K562 (cell line): ENCODE data around the gene L3MBTL3. TPM values are rescaled to one million over a fixed set of nuclear protein-coding genes. Genes with fewer than 3 reads are reported as not detected.

Experiments
- ATAC-seq: fragments of 200-7000 bp; cut with Tn5 transposase; 3 replicates; pipeline ENCODE4 v1.9.1; 2020; ENCODE audit warnings: moderate library complexity
- BruUV-seq: library from RNA; stranded (reverse); fragments of 400-500 nt; replicated peaks from 2 replicates; lab custom pipeline; 2021; lab: Mats Ljungman, UMichigan
- CTCF ChIA-PET: fragments of 300-600 bp; formaldehyde crosslinking; extraction: SDS; loops from one replicate; lab custom pipeline; 2021; ENCODE audit warnings: low intra/inter-chr PET ratio; lab: Yijun Ruan, JAX
- POLR2A ChIA-PET: fragments of 300-600, 350-650 bp; sonication (Branson Sonifier 250); formaldehyde crosslinking; extraction: SDS; loops from one replicate; lab custom pipeline; 2021; ENCODE audit warnings: antibody characterized with exemption, inconsistent platforms; lab: Yijun Ruan, JAX
- DNase-seq, 4 experiments: peaks; one replicate each; pipeline versions ENCODE4 v3.0.0 to v3.0.0-alpha.2; 2011 to 2018; ENCODE audit warnings: low spot score in 3 of 4, mixed read lengths in 3 of 4; ENCODE audit errors: extremely low read depth in 1 of 4
- FAIRE-seq: peaks from 2 replicates; lab custom pipeline; 2011; peaks lifted over from hg19 to GRCh38; lab: Jason Lieb, UNC
- H2AFZ ChIP-seq: 2 replicates; pipeline ENCODE4 v1.6.0; 2011; ENCODE audit warnings: low read depth, low read length, control low read depth, inconsistent platforms
- H3K27ac ChIP-seq: fragments of 200-600 bp; 3 replicates; pipeline ENCODE4 v1.8.0; 2011; ENCODE audit warnings: low read depth, mild to moderate bottlenecking, control low read depth, inconsistent platforms, low read length, moderate library complexity, mixed read lengths; ENCODE audit errors: extremely low read depth
- H3K27me3 ChIP-seq, 2 experiments: fragments of 300-600 bp in 1 of 2; 2 replicates in 1 of 2; 3 replicates in 1 of 2; pipeline versions ENCODE4 v1.6.0 to v1.8.0; 2011; ENCODE audit warnings: inconsistent platforms in 2 of 2, low read length in 2 of 2, mild to moderate bottlenecking in 1 of 2, mixed read lengths in 1 of 2, moderate library complexity in 1 of 2; ENCODE audit not compliant: control insufficient read depth in 2 of 2, insufficient read depth in 2 of 2
- H3K36me3 ChIP-seq: fragments of 300-600 bp; 3 replicates; pipeline ENCODE4 v1.8.0; 2011; ENCODE audit warnings: mild to moderate bottlenecking, low read length, inconsistent platforms; ENCODE audit not compliant: control insufficient read depth, insufficient read depth
- H3K4me1 ChIP-seq, 2 experiments: fragments of 200-600 bp in 1 of 2; replicated peaks in 1 of 2; 2 replicates in 1 of 2; 3 replicates in 1 of 2; pipeline versions ENCODE4 v1.5.1 to v1.8.0; 2011; ENCODE audit warnings: inconsistent platforms in 2 of 2, low read length in 2 of 2, mild to moderate bottlenecking in 1 of 2, mixed read lengths in 1 of 2, moderate library complexity in 1 of 2; ENCODE audit not compliant: control insufficient read depth in 2 of 2, insufficient read depth in 2 of 2
- H3K4me2 ChIP-seq: 2 replicates; pipeline ENCODE4 v1.6.1; 2011; ENCODE audit warnings: low read length, control low read depth, inconsistent platforms, mixed read lengths; ENCODE audit not compliant: insufficient read depth
- H3K4me3 ChIP-seq: fragments of 200-600 bp; sonication (generic), shearing (Covaris generic); 2 replicates; pipeline ENCODE4 v1.5.1; 2016; ENCODE audit warnings: control low read depth, inconsistent platforms
- H3K79me2 ChIP-seq: fragments of 200-600 bp; 3 replicates; pipeline ENCODE4 v1.8.0; 2011; ENCODE audit warnings: low read length, inconsistent platforms; ENCODE audit not compliant: control insufficient read depth, insufficient read depth
- H3K9ac ChIP-seq, 2 experiments: 2 replicates each; pipeline versions ENCODE4 v1.6.0 to v1.6.1; 2011; ENCODE audit warnings: low read depth in 2 of 2, low read length in 2 of 2, control low read depth in 1 of 2, inconsistent platforms in 1 of 2, mild to moderate bottlenecking in 1 of 2, mixed read lengths in 1 of 2; ENCODE audit not compliant: insufficient read depth in 1 of 2
- H3K9me1 ChIP-seq: one replicate; pipeline ENCODE4 v1.6.0; 2011; ENCODE audit warnings: inconsistent platforms, mild to moderate bottlenecking, low read length, moderate library complexity; ENCODE audit not compliant: control insufficient read depth, insufficient read depth
- H3K9me3 ChIP-seq: replicated peaks from 2 replicates; pipeline ENCODE4 v1.5.1; 2011; ENCODE audit warnings: low read depth, low read length, inconsistent platforms; ENCODE audit not compliant: control insufficient read depth, insufficient read depth
- H4K20me1 ChIP-seq: replicated peaks from 2 replicates; pipeline ENCODE4 v1.6.1; 2011; ENCODE audit warnings: low read length, inconsistent platforms, mixed read lengths; ENCODE audit not compliant: control insufficient read depth, insufficient read depth
- ARHGAP35 ChIP-seq: fragments of 450-650 bp; IDR thresholded peaks from 2 replicates; pipeline ENCODE4 v1.6.1; 2018; ENCODE audit not compliant: partially characterized antibody
- EHMT2 ChIP-seq: fragments of 450-650 bp; IDR thresholded peaks from 2 replicates; pipeline ENCODE4 v1.6.1; 2018; ENCODE audit warnings: antibody characterized with exemption
- GABPB1 ChIP-seq: sonication (generic); formaldehyde crosslinking; IDR thresholded peaks from 2 replicates; pipeline ENCODE4 v1.8.0; 2022; ENCODE audit warnings: mild to moderate bottlenecking, missing genetic modification reagents
- IFI16 ChIP-seq: fragments of 250-450 bp; sonication (Bioruptor Pico); IDR thresholded peaks from 2 replicates; pipeline ENCODE4 v2.1.2; 2022; ENCODE audit warnings: mild to moderate bottlenecking, inconsistent platforms
- MED1 ChIP-seq: sonication (generic); formaldehyde crosslinking; IDR thresholded peaks from 2 replicates; pipeline ENCODE4 v1.8.1; 2023; ENCODE audit warnings: missing genetic modification reagents, borderline replicate concordance
- PCBP2 ChIP-seq: fragments of 200-400 bp; formaldehyde crosslinking; IDR thresholded peaks from 2 replicates; pipeline ENCODE4 v1.6.1; 2018; ENCODE audit warnings: low read length, low read depth, mild to moderate bottlenecking, moderate library complexity; ENCODE audit not compliant: poor library complexity, severe bottlenecking
- STAT5B ChIP-seq: fragments of 250-450 bp; sonication (Bioruptor Pico); IDR thresholded peaks from 2 replicates; pipeline ENCODE4 v1.8.0; 2021; ENCODE audit warnings: mild to moderate bottlenecking, inconsistent platforms
- TBP ChIP-seq: optimal IDR thresholded peaks from 2 replicates; pipeline ENCODE3; 2011; ENCODE audit warnings: low read depth, low read length, improper control_type of control experiment
- ZNF133 ChIP-seq: fragments of 250-450 bp; sonication (Bioruptor Pico); IDR thresholded peaks from 2 replicates; pipeline ENCODE4 v1.4.0; 2020; ENCODE audit warnings: mild to moderate bottlenecking
- WGBS: fragments of 100-300 bp; shearing (Covaris generic); methylation state at CpG from one replicate; pipeline ENCODE4 v1.1.6; 2016; ENCODE audit warnings: low coverage, mixed read lengths; ENCODE audit not compliant: insufficient coverage; ENCODE audit errors: missing lambda C conversion rate; 5-methylcytosine and 5-hydroxymethylcytosine counted together
- in situ Hi-C: fragments of 300-500 bp; cut with MboI; formaldehyde crosslinking; loops from 4 replicates; pipeline ENCODE4 v1.15.0; 2018; ENCODE audit warnings: inconsistent platforms, mixed read lengths
- intact Hi-C: fragments of 100-400 bp; cut with micrococcal nuclease; formaldehyde crosslinking; loops from 2 replicates; pipeline ENCODE4 v1.14.2; 2022
- polyA plus RNA-seq, 8 experiments: library from polyadenylated mRNA; depleted of rRNA in 4 of 8; stranded (reverse) in 5 of 8; unstranded in 3 of 8; fragments of >200 nt; fragmentation: Nextera tagmentation in 2 of 8; fragmentation: Illumina TruSeq in 1 of 8; extraction: Ambion mirVana in 2 of 8; extraction: Trizol in 1 of 8; gene quantifications; 2 replicates each; pipeline versions ENCODE4 v1.2.1 to v1.2.3, GENCODE V29; 2011 to 2014; ENCODE audit warnings: inconsistent platforms in 1 of 8, missing spikeins in 1 of 8
- total RNA-seq, 7 experiments: library from RNA; depleted of rRNA in 6 of 7; stranded (reverse); fragments of >200 nt in 6 of 7; fragmentation: Illumina TruSeq in 2 of 7; extraction: Trizol in 2 of 7; gene quantifications; 2 replicates each; pipeline versions ENCODE4 v1.2.1 to v1.2.3, GENCODE V29; 2011 to 2021; ENCODE audit warnings: low replicate concordance in 1 of 7
- TF ChIP-seq, protein P1 (sequence below): sonication (generic); formaldehyde crosslinking; IDR thresholded peaks from 2 replicates; pipeline ENCODE4 v1.8.0; 2023; ENCODE audit warnings: mild to moderate bottlenecking, missing genetic modification reagents
- TF ChIP-seq, protein P2 (sequence below): fragments of 450-650 bp; IDR thresholded peaks from 2 replicates; pipeline ENCODE4 v1.6.1; 2018; ENCODE audit not compliant: partially characterized antibody

The L3MBTL3 gene
- total and polyA plus RNA-seq, 9 of the 15 experiments (the other 6 are each of a cell fraction or from before 2014, with no cell fraction given), result 0.83 to 6.9 (median 5.4) TPM

DNA sequence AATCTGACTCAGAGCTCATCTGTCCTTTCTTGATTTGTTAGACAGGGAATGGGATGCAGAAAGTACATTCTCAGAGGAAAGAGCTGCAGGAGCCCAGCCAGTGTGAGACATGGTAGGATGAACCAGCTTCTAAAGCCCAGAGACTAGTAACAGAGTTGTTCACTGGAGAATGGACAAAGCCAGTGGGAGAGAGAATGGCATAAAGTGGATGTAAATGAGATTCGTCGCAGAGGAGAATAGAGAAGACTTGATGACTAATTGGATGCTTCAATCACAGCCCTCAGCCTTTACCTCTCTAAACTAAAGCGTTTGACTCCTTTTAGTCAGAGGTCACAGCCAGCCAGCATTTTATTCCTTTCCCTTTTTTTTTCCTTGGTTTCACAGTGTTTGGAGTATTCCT is 25.5 kb upstream of the L3MBTL3 start:
- H3K27me3 ChIP-seq, result no peaks in the 10 kb centered on the region; a peak in 3 of 5 replicates
- 0% methylated on average over 3 of the region's 3 CpGs for WGBS

More for the DNA sequence above, 25.5 kb upstream of the L3MBTL3 start:
- no peak overlapping the region for H3K27ac ChIP-seq
- TF ChIP-seq TBP (no peak), ZNF133 (no peak), EHMT2 (no peak), ARHGAP35 (no peak), STAT5B (CRISPR knock-in tag) (no peak), MED1 (CRISPR knock-in tag) (no peak), IFI16 (CRISPR knock-in tag) (no peak), GABPB1 (CRISPR knock-in tag) (no peak), PCBP2 (no peak)
- TF ChIP-seq, protein P1, sequence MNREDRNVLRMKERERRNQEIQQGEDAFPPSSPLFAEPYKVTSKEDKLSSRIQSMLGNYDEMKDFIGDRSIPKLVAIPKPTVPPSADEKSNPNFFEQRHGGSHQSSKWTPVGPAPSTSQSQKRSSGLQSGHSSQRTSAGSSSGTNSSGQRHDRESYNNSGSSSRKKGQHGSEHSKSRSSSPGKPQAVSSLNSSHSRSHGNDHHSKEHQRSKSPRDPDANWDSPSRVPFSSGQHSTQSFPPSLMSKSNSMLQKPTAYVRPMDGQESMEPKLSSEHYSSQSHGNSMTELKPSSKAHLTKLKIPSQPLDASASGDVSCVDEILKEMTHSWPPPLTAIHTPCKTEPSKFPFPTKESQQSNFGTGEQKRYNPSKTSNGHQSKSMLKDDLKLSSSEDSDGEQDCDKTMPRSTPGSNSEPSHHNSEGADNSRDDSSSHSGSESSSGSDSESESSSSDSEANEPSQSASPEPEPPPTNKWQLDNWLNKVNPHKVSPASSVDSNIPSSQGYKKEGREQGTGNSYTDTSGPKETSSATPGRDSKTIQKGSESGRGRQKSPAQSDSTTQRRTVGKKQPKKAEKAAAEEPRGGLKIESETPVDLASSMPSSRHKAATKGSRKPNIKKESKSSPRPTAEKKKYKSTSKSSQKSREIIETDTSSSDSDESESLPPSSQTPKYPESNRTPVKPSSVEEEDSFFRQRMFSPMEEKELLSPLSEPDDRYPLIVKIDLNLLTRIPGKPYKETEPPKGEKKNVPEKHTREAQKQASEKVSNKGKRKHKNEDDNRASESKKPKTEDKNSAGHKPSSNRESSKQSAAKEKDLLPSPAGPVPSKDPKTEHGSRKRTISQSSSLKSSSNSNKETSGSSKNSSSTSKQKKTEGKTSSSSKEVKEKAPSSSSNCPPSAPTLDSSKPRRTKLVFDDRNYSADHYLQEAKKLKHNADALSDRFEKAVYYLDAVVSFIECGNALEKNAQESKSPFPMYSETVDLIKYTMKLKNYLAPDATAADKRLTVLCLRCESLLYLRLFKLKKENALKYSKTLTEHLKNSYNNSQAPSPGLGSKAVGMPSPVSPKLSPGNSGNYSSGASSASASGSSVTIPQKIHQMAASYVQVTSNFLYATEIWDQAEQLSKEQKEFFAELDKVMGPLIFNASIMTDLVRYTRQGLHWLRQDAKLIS, result no peak
- TF ChIP-seq, protein P2, sequence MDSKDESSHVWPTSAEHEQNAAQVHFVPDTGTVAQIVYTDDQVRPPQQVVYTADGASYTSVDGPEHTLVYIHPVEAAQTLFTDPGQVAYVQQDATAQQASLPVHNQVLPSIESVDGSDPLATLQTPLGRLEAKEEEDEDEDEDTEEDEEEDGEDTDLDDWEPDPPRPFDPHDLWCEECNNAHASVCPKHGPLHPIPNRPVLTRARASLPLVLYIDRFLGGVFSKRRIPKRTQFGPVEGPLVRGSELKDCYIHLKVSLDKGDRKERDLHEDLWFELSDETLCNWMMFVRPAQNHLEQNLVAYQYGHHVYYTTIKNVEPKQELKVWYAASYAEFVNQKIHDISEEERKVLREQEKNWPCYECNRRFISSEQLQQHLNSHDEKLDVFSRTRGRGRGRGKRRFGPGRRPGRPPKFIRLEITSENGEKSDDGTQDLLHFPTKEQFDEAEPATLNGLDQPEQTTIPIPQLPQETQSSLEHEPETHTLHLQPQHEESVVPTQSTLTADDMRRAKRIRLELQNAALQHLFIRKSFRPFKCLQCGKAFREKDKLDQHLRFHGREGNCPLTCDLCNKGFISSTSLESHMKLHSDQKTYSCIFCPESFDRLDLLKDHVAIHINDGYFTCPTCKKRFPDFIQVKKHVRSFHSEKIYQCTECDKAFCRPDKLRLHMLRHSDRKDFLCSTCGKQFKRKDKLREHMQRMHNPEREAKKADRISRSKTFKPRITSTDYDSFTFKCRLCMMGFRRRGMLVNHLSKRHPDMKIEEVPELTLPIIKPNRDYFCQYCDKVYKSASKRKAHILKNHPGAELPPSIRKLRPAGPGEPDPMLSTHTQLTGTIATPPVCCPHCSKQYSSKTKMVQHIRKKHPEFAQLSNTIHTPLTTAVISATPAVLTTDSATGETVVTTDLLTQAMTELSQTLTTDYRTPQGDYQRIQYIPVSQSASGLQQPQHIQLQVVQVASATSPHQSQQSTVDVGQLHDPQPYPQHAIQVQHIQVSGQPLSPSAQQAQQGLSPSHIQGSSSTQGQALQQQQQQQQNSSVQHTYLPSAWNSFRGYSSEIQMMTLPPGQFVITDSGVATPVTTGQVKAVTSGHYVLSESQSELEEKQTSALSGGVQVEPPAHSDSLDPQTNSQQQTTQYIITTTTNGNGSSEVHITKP, result no peak
- intact Hi-C loops (no loop called here), in situ Hi-C loops (no loop called here)
- no peaks in the 10 kb centered on the region for H3K4me1 ChIP-seq
- H3K9me1 ChIP-seq, result no peaks in the 10 kb centered on the region
- no peaks in the 10 kb centered on the region for H3K9me3 ChIP-seq
- no peak overlapping the region for H3K4me2 ChIP-seq
- H3K4me3 ChIP-seq, result no peak overlapping the region
- CTCF ChIA-PET, result no interaction called here
- POLR2A ChIA-PET, result interaction anchor here (0.6 to 1.6 kb wide), 2 partner anchors 11 to 98 kb away, joined by 3 to 5 read pairs; no protein-coding TSS in a partner anchor
- BruUV-seq, result no TSS peak
- H4K20me1 ChIP-seq, result no peaks in the 10 kb centered on the region
- H3K79me2 ChIP-seq, result no peaks in the 10 kb centered on the region
- DNase-seq, result no peak
- ATAC-seq, result no peak
- no peak overlapping the region for H3K9ac ChIP-seq
- no peaks in the 10 kb centered on the region for H3K36me3 ChIP-seq
- no peak for FAIRE-seq
- H2AFZ ChIP-seq, result no peak overlapping the region
